Nucleus accumbens (tissue), 56 donors: ENCODE measurements around the gene CSGALNACT2.

Source experiments
- DNase-seq, 56 donors: peaks; one replicate each; lab custom pipeline; 2025; lab: John Stamatoyannopoulos, UW

Gene CSGALNACT2

DNA sequence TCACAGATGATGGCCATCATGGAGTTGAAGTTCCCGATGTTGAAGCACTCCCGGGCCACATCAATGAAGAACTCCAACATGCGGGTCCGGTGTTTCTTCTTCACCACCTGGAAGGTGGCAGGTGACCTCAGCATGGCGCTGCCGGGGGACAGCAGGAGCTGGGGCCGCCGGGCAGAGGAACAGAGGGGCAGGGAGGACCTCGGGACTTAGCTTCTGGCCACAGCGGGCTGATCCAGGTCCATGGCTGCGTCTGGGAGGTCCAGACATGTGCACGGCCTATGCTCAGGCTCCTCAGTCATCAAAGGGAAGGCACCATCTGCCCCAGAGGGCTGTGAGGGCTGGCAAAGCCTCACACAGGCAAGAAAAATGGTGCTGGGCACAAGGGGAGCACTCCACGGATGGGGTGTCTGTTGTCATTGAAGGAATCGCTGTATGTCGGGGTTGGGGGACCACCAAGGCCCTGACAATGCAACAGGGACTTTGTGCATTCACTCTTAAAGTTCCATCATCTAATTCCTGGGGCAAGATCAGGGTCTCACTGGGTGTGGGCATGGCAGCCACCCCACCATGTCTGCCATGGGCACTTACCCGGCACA lies 60.9 kb downstream of the CSGALNACT2 start:
- DNase-seq, result no peak

DNA sequence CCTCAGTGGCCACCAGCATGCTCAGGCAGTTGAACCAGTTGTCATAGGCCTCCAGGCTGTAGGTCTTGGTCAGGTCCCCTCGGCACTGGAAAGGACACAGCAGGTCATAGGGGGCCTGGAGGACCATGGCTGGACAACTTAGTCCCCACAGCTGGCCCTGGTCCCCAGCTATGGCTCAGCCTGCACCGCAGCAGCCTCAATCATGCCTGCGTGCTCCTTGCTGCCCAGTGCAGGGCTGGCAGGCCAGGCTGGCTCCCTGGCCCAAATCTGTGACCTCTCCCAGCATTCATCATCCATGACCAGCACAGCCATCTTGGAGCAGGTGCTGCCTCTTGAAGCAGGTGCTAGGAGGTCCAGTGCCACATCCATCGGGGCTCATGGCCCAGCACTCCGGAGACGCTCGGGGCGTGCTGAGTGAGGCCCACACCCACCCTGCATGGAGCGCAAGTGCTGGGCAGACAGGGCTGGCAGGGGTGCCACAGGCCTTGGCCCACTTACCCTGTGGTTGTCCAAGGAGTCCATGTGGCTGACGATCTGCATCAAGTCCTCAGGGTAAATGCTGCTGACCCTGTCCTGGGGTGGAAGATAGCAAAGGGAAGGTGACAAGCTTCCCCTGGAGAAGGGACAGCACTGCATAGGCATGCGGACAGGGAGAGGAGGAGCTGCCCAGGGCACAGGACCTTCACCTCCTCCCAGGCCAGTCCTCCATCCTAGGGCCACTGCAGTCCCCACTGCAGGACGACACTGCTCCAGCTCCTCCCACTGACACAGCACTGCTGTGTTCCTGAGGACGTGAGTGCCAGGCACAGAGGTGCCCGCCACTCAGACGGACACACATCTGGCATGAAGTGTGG lies 61.7 kb downstream of the CSGALNACT2 start:
- no peak for DNase-seq

DNA sequence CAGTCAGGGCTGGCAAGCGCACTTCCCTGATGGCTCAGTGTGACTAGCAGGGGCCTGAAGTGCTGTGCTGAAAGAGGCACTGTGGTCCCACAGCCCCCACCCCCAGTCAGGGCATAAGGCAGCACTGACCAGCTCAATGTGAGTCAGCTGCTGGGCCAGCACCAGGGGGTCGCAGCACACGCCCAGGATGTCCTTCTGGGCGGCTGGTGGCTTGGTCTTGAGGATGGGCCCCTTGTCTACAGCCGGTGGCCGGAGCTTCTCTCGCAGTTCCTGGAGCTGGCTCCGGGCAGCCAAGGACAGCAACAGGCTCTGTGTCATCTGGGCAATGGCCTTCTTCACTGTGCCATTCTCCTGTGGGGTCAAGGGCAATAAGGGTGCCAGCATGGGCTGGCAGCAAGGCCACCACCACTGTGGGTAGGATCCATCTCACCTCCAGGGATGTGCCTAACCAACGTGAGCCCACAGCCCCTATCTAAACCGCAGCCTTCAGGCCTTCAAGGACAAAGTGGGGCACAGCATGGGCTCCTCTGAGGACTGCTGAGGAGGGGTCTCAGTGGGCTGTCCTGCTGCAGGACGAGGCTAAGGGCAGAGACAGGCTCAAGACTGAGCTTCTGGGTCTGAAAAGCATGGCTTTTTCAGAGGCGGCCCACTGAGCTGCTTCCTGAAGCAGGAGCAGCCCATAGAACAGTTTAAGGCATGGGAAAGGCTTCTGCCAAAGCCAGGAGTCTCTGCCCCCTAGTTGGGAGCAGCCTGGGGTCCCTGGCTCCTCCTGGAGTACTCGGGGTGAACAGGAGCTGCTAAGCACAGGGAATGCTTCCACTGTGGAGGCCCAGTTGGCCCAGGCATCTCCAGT lies 62.5 kb downstream of the CSGALNACT2 start:
- no peak for DNase-seq

DNA sequence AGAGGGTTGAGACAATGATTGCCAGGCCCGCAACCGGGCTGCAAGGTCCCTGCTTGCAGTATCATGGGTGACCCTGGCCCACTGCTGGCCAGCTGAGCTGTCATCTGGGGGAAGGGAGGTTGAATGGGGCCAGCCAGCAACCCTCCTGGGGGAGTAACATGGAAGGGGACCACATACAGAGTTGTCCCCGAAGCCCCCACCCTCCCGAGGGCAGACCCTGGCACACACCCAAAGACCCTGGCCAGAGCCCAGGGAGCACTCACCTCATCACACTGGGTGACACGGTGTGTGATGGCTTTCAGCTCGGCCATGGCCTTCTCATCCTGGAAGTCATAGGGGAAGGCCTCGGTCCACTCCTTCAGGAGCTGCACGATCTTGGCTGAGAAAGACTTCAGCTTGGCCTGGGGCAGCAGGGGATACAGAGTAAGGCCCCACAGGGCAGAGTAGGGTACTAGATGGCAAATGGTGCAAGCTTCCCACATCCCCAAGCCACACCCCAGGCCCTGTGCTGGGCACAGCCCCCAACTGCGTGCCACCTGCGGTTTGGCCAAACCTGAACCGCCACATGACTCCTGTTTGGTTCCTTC lies 63.4 kb downstream of the CSGALNACT2 start:
- no peak for DNase-seq

DNA sequence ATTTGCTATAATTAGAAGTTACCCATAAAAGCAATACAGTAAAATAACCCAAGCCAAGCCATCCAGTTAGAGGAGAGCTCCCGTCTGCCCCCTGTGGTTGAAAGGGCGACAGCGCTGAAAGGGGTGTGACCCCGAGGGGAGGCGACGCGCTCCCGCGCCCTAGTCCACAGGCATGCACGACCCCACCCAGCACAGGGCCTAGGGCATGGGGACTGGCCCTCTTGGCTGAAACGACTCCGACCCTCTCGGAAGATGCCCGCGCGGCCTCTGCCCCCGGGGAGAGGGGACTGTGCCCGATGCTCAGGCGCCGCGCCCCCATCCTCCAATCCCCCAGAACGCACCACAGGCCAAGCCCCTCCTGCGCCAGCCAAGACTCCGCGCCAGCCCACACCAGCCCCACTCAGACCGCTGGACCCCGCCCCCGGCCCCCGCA lies 64.0 kb downstream of the CSGALNACT2 start:
- peak in 2 of 56 donors; percentile 30 to 38 for DNase-seq

DNA sequence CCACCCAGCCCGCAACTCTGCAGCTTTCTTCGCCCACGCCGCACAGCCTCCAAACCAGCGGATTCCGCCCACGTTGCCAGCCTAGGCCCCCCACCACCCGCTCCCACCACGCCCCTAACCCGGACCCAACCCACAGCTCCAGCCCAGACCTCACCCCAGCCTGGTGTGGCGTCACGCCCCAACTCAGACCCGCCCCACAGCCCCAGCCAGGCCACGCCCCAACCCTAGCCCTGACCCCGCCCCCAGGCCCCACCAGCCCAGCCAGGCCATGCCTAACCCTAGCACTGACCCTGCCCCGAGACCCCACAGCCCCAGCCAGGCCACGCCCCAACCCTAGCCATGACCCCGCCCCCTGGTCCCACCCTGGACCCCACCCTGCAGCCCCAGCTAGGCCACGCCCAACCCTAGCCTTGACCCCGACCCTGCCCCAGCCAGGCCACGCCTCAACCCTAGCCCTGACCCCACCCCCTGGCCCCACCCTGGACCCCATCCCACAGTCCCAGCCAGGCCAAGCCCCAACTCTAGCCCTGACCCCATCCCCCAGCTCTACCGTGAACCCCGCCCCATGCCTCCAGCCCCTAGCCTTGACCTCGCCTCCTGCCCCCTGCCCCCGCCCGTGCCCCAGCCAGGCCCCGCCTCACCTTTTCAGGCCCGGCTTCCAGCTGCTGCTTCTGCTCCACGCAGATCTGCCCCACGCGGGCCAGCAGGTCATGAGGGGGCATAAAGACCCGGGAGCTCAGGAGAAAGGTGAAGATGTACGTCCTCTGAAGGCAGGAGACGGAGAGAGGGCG lies 64.6 kb downstream of the CSGALNACT2 start:
- peak in 2 of 56 donors; percentile 56 to 71 for DNase-seq

DNA sequence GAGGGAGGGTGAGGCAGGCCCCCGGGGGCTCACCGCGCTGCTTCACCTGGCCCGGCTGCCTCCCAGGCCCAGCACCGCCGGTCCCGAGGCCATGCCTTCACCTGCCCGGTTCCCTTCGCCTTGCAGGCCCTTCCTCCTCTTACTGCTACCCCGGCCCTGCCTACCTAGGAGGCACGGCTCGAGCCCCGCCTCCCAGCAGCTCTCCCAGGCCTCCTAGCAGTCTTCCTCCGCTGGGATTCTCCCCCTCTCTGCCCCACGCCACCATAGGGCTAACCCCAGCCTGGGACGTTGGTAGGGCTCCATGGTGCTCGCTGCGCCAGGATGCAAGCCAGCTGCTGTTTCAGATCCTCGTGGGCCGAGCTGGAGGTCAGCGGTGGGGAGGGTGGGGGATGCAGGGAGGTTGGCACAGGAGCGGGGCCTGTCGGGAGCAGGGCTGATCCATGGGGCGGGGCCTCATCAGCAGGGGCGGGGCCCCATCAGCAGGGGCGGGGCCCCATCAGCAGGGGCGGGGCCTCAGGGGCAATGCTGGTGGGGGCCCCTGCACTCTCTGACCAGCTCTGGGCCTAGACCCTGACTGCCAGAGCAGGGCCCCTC lies 65.3 kb downstream of the CSGALNACT2 start:
- no peak for DNase-seq

DNA sequence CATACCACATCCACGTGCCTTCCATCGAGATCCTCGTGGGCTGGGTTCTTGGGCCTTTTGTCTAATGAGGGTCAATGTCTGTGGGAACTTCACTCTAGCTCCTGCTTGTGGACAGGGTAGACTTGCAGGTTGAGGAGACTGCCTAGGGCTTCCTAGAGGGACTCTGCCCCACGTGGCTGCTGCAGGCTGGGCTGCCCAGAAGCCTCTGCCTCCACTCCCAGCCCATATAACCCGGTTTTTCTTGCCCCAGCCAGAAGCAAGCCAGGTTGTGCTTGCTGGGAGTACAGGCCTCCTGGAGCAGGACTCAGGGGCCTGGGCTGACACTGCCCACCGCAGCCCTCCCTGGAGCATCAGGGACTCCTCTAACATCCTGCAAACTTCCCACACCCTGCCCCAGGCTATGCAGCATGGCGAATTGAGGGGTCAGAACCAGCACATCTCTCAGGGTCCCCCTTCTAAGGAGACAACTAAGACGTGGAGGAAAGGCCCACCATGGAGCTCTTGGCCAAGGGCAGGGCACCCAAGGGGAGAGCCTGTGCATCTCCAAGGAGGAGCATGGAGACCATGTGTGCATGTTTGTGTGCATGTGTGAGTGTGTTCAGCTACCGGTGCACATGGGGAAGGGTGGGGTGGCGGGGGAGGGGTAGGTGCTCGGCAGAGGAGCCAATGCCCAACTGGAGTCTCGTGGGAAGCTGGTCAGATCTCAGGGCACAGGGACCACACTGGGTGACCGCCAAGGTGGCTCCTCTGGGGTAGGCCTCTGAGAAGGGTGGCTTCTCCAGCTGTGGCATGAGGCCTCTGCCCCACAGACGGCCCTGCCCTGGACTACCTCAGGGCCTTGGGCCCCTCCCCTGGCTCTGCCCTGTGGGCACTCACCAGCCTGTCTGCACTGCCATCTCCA lies 66.0 kb downstream of the CSGALNACT2 start:
- no peak for DNase-seq

DNA sequence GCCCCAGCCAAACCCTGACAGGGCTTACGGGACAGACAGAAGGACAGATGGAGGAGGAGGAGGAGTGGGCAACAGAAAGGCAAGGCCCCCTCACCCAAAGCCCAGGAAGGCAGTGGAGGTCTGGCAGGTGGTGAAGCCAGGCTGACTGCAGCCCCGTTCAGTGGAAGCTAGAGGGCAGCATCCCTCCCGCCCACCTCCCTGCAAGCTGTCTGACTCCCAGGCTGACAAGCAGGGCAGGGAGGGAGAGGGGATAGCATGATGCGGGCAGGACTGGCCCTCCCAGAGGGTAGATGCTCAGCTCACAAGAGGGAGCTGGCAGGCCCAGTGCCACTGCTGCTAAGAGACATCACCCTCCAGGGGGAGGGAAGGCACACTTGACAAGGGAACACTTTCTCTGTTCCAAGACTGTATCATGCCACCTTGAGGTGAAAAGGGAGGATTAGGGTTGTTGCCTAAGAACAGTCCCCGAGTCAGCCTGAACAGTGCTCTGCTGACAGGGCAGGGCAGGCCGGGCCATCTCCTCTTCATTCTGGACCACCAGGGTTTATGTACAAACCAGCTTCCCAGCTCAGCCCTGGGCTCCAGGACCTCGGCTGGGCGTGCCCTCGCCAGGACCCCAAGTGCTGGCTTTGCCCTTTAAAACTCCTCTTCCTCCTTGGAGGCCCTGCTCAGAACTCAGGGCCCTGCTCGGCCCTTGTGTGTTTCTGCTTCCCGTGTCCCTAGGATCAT lies 66.9 kb downstream of the CSGALNACT2 start:
- peak in 31 of 56 donors; percentile 26 to 65 (median 44) for DNase-seq

DNA sequence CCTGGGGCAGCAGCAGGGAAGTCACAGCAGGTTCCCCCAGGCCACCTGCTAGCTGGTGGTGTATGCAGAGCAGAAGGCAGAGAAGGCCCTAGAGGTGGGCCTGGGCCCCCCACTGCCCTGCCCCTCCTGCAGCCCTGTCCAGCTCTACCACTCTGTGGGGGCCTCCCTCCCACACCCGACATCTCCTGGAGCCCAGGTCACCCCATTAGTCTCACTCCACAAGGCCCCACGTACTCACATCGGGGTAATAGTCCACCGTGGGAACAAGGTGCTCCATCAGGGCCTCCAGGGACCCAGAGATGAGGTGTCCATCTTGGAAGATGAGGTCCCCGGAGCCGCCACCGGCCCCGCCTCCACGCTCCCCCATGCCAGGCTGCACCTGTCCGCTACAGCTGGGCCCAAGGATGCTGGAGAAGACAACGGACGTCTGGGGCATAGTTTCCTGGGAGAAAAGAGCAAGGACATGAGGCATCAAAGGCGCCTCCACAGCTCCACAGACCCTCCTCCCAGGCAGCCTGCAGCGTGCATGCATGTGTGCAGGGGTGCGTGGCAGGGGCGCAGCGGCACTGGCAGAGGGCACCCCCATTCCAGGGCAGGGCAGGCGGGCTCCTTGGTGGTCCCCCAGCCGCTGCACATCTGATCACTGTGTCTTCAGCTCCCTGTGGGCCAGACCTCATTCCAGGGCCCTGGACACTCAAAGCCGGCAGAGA lies 67.6 kb downstream of the CSGALNACT2 start:
- no peak for DNase-seq

DNA sequence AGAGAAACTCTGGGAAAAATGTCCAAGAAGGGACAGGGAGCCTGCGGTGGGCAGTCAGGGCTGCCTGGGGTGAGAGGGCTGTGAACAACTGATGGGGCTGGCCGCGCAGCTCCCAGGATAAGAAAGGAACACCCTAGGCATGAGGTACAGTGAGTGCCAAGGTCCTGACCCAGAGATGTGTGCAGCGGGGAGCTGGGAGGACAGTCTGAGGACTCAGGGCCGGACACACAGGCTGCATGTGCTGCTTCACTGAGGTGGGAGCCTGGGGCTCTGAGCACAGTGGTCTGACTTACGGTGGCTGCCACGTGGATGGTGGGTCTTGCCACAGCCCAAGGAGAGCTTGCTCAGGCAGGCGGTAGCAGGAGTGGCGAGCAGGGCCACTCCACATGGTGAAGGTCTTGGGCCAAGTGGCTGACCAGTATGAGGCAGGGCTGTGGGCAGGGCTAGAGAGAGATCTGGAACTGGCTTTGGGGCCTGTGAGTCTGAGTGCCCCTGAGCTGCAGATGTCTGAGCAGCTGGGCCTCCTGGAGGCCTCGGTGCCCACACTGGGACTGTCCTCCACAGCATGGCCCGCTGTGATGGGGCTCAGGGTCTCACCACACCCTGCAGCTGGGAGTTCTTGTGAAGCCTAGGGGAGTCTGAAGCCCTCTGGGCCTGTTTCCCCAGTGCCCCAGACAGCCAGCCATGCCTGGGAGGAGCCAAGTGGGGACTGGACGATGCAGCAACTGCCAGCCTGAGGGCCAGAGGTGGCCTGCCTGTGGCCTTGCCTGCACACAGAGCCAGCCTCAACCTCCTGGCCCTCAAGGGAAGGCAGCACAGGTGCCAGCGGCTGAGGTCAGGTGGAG lies 68.4 kb downstream of the CSGALNACT2 start:
- DNase-seq, result no peak

DNA sequence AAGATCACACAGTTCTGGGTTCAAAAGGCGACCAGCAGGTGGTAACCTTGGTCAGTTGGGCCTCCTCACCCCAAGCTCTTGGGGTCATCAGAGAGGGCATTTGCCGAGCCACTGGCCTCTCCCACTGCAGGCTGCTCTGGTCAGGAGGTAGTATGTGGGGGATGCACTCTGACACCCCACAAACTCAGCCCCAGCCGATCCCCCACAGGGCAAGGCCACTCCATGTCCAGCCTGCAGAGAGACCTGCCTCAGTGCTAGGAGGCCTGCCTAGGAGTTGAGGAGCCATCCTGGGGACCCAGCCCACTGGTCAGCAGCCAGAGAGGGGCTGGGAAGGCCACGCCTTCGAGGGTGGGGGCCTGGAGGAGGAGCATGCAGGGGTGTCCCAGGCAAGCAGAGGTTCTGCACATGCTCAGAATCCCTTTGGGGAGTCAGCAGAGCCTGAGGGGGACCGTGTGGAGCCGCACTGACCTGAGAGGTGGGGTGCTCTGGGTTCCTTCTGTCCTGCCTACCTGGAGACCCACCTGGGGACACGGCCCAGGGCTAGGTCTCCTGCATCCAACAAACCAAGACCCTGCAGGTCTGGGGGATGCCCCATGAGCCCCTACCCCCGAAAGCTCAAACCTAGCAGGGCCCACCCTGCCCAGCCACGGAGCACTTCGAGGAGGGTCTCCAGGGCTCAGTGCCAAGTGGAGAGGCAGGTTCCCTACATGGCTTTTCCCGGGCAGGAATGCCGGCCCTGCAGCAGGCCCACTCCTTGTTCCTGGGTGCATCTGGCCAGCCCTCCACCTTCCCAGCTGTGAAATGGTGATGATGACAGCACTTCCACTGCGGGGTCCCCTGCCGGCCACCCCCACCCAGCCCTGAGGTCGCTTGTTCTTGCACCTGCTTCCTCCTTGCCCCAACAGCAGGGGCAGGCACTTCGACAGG lies 70.2 kb downstream of the CSGALNACT2 start:
- DNase-seq, result no peak

DNA sequence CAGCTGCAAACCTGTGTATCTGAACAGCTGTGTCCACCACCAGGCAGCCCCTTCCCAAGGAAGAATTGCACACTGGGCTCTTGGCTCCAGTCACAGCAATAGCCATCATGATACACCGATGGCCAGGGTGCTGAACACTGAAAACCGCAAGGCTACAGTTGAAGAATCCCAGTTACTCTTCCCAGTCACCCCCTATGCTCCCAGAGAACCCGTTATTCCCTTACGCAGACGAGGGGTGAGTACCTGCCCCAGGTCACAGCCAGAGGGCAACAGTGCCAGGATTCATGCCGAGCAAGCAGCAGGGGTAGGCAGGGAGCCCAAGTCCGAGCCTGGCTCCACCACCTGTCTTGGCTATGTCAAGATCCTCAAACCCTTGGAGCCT lies 70.8 kb downstream of the CSGALNACT2 start:
- no peak for DNase-seq

DNA sequence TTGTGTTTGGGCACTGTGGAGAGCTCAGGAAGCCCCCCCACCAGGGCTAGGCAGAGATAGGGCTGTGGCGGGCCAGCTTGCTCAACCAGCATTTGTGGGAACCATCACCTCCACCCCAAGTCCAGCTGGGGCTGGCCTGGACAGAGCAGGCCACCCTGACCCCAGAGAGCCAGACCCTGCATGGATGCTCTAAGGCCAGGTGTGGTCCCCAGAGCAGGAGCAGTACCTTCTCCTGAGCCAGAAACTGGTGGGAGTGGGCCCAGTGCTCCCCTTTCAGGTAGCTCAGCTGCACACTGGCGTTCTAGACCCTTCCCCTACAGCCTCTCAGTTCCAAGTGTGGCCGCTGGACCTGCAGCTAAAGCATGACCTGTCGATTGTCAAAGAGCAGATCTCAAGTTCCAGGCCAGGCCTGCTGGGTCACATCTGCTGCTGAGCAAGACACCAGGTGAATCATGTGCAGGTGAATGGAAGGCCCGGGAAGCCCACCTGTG lies 71.5 kb downstream of the CSGALNACT2 start:
- DNase-seq, result no peak

DNA sequence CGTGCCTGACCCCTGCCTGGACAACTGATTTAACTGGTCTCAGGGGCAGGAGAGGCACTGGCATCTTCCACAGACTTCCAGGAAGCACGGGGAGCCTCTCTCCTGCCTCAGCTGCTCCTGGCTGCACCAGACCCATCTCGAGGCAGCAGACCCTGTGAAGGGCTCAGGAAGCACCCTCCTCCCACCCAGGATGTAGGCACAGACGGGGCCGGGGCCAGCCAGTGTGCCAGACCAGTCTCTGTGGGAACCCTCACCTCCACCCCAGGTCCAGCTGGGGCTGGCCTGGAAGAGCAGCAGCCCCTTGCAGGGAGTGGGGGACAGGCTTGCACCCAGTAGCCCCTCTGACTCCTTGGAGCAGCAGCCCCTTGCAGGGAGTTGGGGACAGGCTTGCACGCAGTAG lies 72.3 kb downstream of the CSGALNACT2 start:
- no peak for DNase-seq
